ENCODE data around the gene SAMSN1. TPM values are rescaled to one million over a fixed set of nuclear protein-coding genes. Genes with fewer than 3 reads are reported as not detected.

SAMSN1 gene
- total RNA-seq = under 0.01 TPM in 1 of 2 replicates, not detected in the other

DNA sequence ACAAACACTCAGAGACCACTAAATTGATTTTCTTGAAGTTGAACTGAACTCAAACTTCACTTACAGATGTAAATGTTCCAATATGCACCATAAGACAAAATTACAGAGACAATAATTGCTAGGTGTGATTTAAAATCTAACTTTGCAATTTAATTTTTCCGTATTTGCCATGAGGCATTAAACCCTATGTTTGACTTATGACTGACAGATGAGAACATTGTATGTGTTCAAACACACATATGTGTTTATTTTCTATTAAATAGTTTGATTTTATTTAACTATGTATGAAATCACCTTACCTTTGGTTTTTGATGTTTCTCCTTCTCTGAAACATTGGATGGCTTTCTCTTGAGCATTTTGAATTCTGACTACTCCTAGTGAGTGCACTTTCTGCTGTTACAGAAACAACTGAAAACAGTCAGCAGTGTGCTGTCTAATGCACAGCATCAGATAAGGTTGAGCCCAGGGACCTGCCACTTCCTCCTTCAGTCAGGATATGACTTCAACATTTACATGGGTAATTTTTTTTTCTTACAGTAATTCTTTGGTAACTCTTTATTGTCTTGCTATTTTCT is at the start of gene SAMSN1:
SAMSN1 (minus strand) TSS at position 410 of the 575 bp plus-strand sequence; CDS start at position 356, 54 bp downstream.
- Histone ChIP-seq H3K4me2 (ENCODE audit: insufficient read depth, low read length) (no peak within 1 kb of the TSS), H3K9me3 (ENCODE audit: low read depth, low read length) (no peaks in the 10 kb centered on the region), H3K27me3 (ENCODE audit: insufficient read depth, low read length) (no peaks in the 10 kb centered on the region), H4K20me1 (ENCODE audit: insufficient read depth, low read length) (no peaks in the 10 kb centered on the region), H2AFZ (ENCODE audit: low read length) (no peak within 1 kb of the TSS), H3K79me2 (ENCODE audit: insufficient read depth, low read length) (no peaks in the 10 kb centered on the region), H3K4me3 (ENCODE audit: insufficient read depth, low read length) (no peak within 1 kb of the TSS), H3K27ac (ENCODE audit: low read depth, low read length) (no peak within 1 kb of the TSS), H3K4me1 (ENCODE audit: insufficient read depth, low read length) (no peaks in the 10 kb centered on the region), H3K36me3 (ENCODE audit: insufficient read depth, low read length) (no peaks in the 10 kb centered on the region)
- no peak for DNase-seq (ENCODE audit: insufficient read length, low spot score, missing footprints)
- TF ChIP-seq, protein P1, sequence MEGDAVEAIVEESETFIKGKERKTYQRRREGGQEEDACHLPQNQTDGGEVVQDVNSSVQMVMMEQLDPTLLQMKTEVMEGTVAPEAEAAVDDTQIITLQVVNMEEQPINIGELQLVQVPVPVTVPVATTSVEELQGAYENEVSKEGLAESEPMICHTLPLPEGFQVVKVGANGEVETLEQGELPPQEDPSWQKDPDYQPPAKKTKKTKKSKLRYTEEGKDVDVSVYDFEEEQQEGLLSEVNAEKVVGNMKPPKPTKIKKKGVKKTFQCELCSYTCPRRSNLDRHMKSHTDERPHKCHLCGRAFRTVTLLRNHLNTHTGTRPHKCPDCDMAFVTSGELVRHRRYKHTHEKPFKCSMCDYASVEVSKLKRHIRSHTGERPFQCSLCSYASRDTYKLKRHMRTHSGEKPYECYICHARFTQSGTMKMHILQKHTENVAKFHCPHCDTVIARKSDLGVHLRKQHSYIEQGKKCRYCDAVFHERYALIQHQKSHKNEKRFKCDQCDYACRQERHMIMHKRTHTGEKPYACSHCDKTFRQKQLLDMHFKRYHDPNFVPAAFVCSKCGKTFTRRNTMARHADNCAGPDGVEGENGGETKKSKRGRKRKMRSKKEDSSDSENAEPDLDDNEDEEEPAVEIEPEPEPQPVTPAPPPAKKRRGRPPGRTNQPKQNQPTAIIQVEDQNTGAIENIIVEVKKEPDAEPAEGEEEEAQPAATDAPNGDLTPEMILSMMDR (IDR thresholded peaks at IDR 0.05; ENCODE audit: extremely low read depth, low read depth, low read length) = no peak

DNA sequence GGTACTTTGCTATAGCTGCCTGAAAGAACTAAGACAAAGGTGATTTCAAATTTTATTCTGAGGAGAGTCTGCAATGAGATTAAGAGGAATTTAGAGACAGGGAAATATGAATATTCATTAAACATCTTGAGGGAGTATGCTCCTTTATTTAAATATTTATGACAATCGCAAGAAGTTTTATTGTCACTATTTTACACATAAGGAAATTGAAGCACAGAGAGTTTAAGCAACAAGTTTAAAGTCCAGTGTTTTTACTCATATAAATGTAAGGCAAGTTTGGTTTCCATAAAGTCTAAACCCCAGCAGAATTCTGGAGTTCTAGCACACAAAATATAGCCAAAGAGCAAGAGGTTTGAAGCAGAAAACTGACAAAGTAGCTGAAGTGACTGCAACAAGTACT is 49.3 kb upstream of the SAMSN1 start:
- Histone ChIP-seq H3K4me1 (ENCODE audit: insufficient read depth, low read length) (no peaks in the 10 kb centered on the region), H3K79me2 (ENCODE audit: insufficient read depth, low read length) (no peaks in the 10 kb centered on the region), H3K27me3 (ENCODE audit: insufficient read depth, low read length) (no peaks in the 10 kb centered on the region), H3K4me3 (ENCODE audit: insufficient read depth, low read length) (no peak overlapping the region), H3K27ac (ENCODE audit: low read depth, low read length) (no peak overlapping the region), H2AFZ (ENCODE audit: low read length) (no peak overlapping the region), H3K36me3 (ENCODE audit: insufficient read depth, low read length) (no peaks in the 10 kb centered on the region), H3K4me2 (ENCODE audit: insufficient read depth, low read length) (no peak overlapping the region), H3K9me3 (ENCODE audit: low read depth, low read length) (no peaks in the 10 kb centered on the region), H4K20me1 (ENCODE audit: insufficient read depth, low read length) (no peaks in the 10 kb centered on the region)
- no peak for DNase-seq (ENCODE audit: insufficient read length, low spot score, missing footprints)
- TF ChIP-seq, protein P1 (IDR thresholded peaks at IDR 0.05; ENCODE audit: extremely low read depth, low read depth, low read length) = no peak

DNA sequence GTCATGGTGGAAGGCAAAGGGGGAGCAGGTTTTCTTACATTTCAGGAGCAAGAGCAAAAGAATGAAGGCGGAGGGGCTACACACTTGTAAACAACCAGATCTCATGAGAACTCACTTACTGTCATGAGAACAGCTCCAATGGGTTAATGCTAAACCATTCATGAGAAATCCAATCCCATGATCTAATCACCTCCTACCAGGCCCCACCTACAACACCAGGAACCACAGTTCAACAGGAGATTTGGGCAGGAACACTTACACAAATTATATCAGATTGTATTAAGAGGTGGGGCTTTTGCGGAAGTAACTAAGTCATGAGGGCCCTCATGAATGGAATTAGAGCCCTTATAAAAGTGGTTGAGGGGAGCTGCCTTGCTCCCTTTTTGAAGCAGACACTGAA is 48.9 kb upstream of the SAMSN1 start:
- Histone ChIP-seq H3K36me3 (ENCODE audit: insufficient read depth, low read length) (no peaks in the 10 kb centered on the region), H3K79me2 (ENCODE audit: insufficient read depth, low read length) (no peaks in the 10 kb centered on the region), H3K4me1 (ENCODE audit: insufficient read depth, low read length) (no peaks in the 10 kb centered on the region), H3K4me3 (ENCODE audit: insufficient read depth, low read length) (no peak overlapping the region), H3K27ac (ENCODE audit: low read depth, low read length) (no peak overlapping the region), H2AFZ (ENCODE audit: low read length) (no peak overlapping the region), H3K9me3 (ENCODE audit: low read depth, low read length) (no peaks in the 10 kb centered on the region), H4K20me1 (ENCODE audit: insufficient read depth, low read length) (no peaks in the 10 kb centered on the region), H3K27me3 (ENCODE audit: insufficient read depth, low read length) (no peaks in the 10 kb centered on the region), H3K4me2 (ENCODE audit: insufficient read depth, low read length) (no peak overlapping the region)
- TF ChIP-seq, protein P1 (IDR thresholded peaks at IDR 0.05; ENCODE audit: extremely low read depth, low read depth, low read length) = no peak
- DNase-seq (ENCODE audit: insufficient read length, low spot score, missing footprints) = no peak

DNA sequence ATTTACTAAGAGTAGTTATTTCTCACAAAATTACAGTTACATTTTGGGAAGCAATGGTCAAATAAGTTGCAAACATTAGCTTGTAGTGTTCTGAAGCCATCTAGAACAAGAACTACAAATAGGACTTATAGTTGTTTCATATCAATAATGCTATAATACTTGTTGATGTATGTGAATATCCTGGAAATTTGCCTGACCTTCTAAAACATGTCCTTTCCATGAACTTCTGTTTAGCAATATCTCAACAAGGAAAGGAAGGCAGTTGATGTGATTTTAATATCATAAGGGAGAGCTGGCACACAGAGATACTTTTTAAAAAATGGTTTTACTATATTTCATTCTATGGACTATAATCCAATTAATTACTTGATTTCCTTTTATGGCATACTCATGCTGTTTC is 47.1 kb upstream of the SAMSN1 start:
- Histone ChIP-seq H3K27ac (ENCODE audit: low read depth, low read length) (no peak overlapping the region), H3K9me3 (ENCODE audit: low read depth, low read length) (no peaks in the 10 kb centered on the region), H3K79me2 (ENCODE audit: insufficient read depth, low read length) (no peaks in the 10 kb centered on the region), H3K36me3 (ENCODE audit: insufficient read depth, low read length) (no peaks in the 10 kb centered on the region), H3K4me3 (ENCODE audit: insufficient read depth, low read length) (no peak overlapping the region), H3K27me3 (ENCODE audit: insufficient read depth, low read length) (no peaks in the 10 kb centered on the region), H4K20me1 (ENCODE audit: insufficient read depth, low read length) (no peaks in the 10 kb centered on the region), H3K4me1 (ENCODE audit: insufficient read depth, low read length) (no peaks in the 10 kb centered on the region), H2AFZ (ENCODE audit: low read length) (no peak overlapping the region), H3K4me2 (ENCODE audit: insufficient read depth, low read length) (no peak overlapping the region)
- TF ChIP-seq, protein P1 (IDR thresholded peaks at IDR 0.05; ENCODE audit: extremely low read depth, low read depth, low read length) = no peak
- DNase-seq (ENCODE audit: insufficient read length, low spot score, missing footprints) = no peak

All from osteoblast (primary cell).